Mucosa of descending colon (tissue), 3 donors: Measurements from ENCODE around the gene RBM19. TPM values are rescaled to one million over a fixed set of nuclear protein-coding genes. Genes with fewer than 3 reads are reported as not detected.
A peak's percentile ranks its signal among the peaks of the same experiment; 100 is the strongest.

Source experiments
- ATAC-seq: fragments of 200-7000 bp; cut with Tn5 transposase; one replicate; pipeline ENCODE4 v1.9.1; 2020; ENCODE audit warnings: mild to moderate bottlenecking, moderate library complexity
- DNase-seq, 3 donors: peaks; one replicate each; pipeline ENCODE4 v3.0.0-alpha.2; 2020
- H3K36me3 ChIP-seq: fragments of 200-600 bp; one replicate; pipeline ENCODE4 v1.8.0; 2021; ENCODE audit warnings: low read depth, mild to moderate bottlenecking
- H3K4me1 ChIP-seq: fragments of 200-600 bp; one replicate; pipeline ENCODE4 v1.8.0; 2021; ENCODE audit warnings: low read depth, mild to moderate bottlenecking
- H3K4me3 ChIP-seq: fragments of 200-600 bp; one replicate; pipeline ENCODE4 v1.8.0; 2021; ENCODE audit warnings: mild to moderate bottlenecking
- H3K9me3 ChIP-seq: fragments of 200-600 bp; one replicate; pipeline ENCODE4 v1.8.0; 2021; ENCODE audit warnings: mild to moderate bottlenecking
- CTCF ChIP-seq: fragments of 200-600 bp; IDR thresholded peaks from one replicate; pipeline ENCODE4 v1.8.0; 2022; ENCODE audit warnings: antibody characterized with exemption, mild to moderate bottlenecking
- intact Hi-C, 2 donors: fragments of 100-400 bp; cut with DNase I in 1 of 2; cut with micrococcal nuclease in 1 of 2; formaldehyde crosslinking; loops; one replicate each; pipeline versions ENCODE4 v1.11.0 to v1.11.1; 2022; cut with DNase I, micrococcal nuclease
- total RNA-seq, 3 donors: library from RNA; stranded (reverse); fragmentation: NEBNext Ultra II Directional in 2 of 3; extraction: Animal tissue kit (Norgen Biotek cat#: 25700) in 2 of 3; gene quantifications; one replicate each; pipeline versions ENCODE4 v1.2.1 to v1.2.4, GENCODE V29; 2021 to 2023
- donor health status: DM: no; HTN: no; CAD: no; lungs with moderate emphysema.
- donor health status: DM: no; HTN: no; CAD: no.
- donor health status: DM: no; HTN: yes; CAD: no.

The RBM19 gene
- total RNA-seq, 3 donors from 2014 or later, result 22.5 to 38.4 (median 32.9) TPM

- Histone ChIP-seq H3K4me1 (no peaks in the 10 kb centered on the region), H3K36me3 (no peaks in the 10 kb centered on the region), H3K9me3 (no peaks in the 10 kb centered on the region), H3K4me3 (no peak overlapping the region)
- DNase-seq, result no peak
- intact Hi-C loops, result no loop called here
- no peak for TF ChIP-seq CTCF
- no peak for ATAC-seq
These were observed 113.9 kb downstream of the RBM19 start for GRCh38 chr12:113852264-113852663.

GRCh38 chr12:113850309-113851056 is 115.6 kb downstream of the RBM19 start:
- TF ChIP-seq CTCF, result no peak
- intact Hi-C loops, result no loop called here
- Histone ChIP-seq H3K4me3 (no peak overlapping the region), H3K9me3 (no peaks in the 10 kb centered on the region), H3K4me1 (no peaks in the 10 kb centered on the region), H3K36me3 (no peaks in the 10 kb centered on the region)
- ATAC-seq, result peak; percentile 22
- DNase-seq, result peak in 1 of 3 donors; percentile 34

DNA sequence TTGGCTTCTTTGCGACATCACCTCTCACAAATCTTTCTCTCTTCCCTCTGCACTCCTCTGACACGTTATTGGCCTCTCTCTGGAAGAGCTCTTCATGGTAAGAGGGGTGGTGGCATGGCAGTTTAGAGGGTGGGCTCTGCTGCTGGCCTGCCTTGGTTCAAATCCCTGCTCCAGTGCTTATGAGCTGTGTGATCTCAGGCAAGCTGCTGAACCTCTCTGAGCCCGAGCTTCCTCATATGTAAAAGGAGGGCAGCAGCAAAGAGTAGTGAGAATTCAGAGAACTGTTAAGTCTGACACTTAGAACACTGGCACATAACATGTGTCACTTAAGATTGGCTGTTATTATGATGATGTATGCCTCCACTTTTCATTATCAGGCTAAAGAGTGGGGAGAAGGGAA is 118.3 kb downstream of the RBM19 start:
- no peaks in the 10 kb centered on the region for H3K36me3 ChIP-seq
- no peaks in the 10 kb centered on the region for H3K4me1 ChIP-seq
- intact Hi-C loops, result no loop called here
- H3K9me3 ChIP-seq, result no peaks in the 10 kb centered on the region
- ATAC-seq (no peak), DNase-seq (no peak)
- H3K4me3 ChIP-seq, result no peak overlapping the region
- TF ChIP-seq CTCF, result no peak

DNA sequence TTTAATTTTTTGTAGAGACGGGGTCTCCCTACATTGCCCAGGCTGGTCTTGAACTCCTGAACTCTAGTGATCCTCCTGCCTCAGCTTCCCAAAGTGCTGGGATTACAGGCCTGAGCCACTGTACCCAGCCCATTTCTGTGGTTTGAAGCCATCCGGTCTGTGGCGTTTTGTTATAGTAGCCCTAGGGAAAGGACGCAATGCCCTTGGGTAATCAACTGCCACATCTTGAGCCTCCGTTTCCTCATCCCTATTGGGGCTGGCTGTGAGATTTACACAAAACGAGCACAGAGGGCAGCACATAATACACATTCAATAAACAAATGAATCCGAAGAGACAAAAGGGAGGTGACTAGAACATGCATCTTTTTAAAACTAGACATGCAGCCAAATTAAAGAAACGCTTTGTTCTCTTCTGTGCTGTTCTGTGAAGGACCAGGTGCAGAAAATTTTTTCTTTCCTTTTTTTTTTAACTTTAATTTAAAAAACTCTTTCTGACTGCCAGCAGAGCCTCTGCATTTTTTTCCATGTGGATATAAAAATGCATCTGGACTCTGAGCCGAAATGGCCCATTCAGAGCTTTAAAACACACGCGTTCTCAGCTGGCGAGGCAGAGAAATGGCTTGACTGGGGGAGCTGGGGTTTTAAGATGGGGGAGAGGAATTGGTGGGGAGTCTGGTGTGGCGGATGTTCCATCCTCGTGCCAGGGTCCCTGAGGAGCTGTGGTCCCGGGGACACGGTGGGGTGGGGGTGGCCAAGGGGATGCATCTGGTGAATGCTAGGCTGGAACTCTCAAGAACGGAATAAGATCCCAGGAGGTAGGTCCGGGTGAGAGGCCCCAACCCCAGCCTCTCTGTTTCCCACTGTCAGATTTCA is 119.0 kb downstream of the RBM19 start:
- Histone ChIP-seq H3K36me3 (no peaks in the 10 kb centered on the region), H3K9me3 (no peaks in the 10 kb centered on the region), H3K4me1 (no peaks in the 10 kb centered on the region), H3K4me3 (no peak overlapping the region)
- ATAC-seq, result no peak
- DNase-seq, result no peak
- TF ChIP-seq CTCF, result no peak
- intact Hi-C loops, result no loop called here

DNA sequence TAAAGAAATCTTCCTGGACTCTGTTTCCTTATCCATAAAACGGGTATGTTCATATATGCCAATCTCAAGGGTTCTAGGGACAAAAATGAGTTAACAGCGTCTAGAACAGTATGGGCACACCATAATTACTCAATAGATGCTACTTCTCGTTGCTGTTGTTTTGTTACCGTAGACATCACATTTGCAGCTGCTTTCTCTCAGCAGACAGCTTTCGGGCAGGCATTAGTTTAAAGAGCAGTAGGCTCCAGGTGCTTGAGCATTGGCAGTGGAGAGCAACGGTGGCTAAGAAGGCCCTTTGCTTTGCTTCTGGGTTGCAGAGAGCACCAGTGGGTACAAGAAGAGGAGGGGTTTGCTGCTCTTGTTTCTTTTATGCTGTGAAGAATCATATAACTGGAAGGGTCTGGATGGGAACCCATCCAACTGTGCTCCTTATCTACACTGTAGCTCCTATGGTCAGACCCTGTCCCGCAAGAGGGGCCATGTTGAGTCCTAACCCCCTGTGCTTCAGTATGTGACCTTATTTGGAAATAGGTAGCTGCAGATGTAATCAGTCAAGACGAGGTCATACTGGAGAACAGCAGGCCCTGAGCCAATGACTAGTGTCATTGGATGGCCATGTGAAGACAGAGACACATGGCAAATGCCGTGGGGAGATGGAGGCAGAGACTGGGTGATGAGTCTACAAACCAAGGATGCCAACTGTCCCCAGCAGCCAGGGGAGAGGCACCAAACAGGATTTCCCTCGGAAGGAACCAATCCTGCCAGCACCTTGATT is 120.0 kb downstream of the RBM19 start:
- H3K4me3 ChIP-seq, result no peak overlapping the region
- H3K36me3 ChIP-seq, result no peaks in the 10 kb centered on the region
- DNase-seq, result no peak
- H3K9me3 ChIP-seq, result no peaks in the 10 kb centered on the region
- no peaks in the 10 kb centered on the region for H3K4me1 ChIP-seq
- no peak for TF ChIP-seq CTCF
- no peak for ATAC-seq
- intact Hi-C loops, result no loop called here
